ENCODE results near the gene DISC1. TPM values are rescaled to one million over a fixed set of nuclear protein-coding genes. Genes with fewer than 3 reads are reported as not detected.

The DISC1 gene
- total RNA-seq, 4 donors from 2014 or later: 7.1 to 33.4 (median 14.9) TPM

DNA sequence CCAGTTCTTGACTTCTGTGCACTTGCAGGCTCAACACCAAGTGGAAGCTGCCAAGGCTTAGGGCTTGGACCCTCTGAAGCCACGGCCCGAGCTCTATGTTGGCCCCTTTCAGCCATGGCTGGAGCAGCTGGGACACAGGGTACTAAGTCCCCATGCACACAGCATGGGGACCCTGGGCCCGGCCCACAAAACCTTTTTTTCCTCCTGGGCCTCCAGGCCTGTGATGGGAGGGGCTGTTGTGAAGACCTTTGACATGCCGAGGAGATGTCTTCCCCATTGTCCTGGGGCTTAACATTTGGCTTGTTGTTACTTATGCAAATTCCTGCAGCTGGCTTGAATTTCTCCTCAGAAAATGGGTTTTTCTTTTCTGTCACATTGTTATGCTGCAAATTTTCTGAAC lies 59.8 kb downstream of the DISC1 start:
- Histone ChIP-seq H3K27me3 (no peaks in the 10 kb centered on the region), H3K27ac (no peak overlapping the region), H3K9me3 (no peaks in the 10 kb centered on the region), H3K36me3 (no peaks in the 10 kb centered on the region), H3K4me3 (no peak overlapping the region), H3K4me1 (no peaks in the 10 kb centered on the region)
- no peak for DNase-seq
- TF ChIP-seq POLR2A (IDR thresholded peaks at IDR 0.05): no peak
- TF ChIP-seq CTCF (IDR thresholded peaks at IDR 0.05): no peak
- intact Hi-C loops (cut with DNase I; ENCODE audit: low total_unique reads): no loop called here

DNA sequence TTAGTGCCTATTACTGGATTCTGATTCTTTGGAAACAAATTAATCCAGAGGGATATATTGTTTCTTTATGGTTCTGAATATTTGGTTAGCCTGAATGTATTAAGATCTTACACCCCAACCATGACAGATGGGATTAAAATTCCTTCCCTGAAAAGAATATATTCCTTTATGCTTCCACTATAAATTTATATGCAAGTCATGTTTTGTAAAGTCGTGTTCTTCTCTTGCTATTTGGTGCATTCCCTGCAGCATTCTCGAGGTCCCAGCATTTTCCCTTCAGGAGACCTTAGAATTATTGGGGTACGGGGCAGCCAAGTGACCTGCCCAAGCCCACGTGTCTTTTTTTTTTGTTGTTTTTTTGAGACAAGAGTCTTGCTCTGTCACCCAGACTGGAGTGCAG lies 62.4 kb downstream of the DISC1 start:
- Histone ChIP-seq H3K9me3 (no peaks in the 10 kb centered on the region), H3K27me3 (no peaks in the 10 kb centered on the region), H3K4me1 (no peaks in the 10 kb centered on the region), H3K36me3 (no peaks in the 10 kb centered on the region), H3K4me3 (no peak overlapping the region), H3K27ac (no peak overlapping the region)
- TF ChIP-seq POLR2A (IDR thresholded peaks at IDR 0.05): no peak
- TF ChIP-seq CTCF (IDR thresholded peaks at IDR 0.05): no peak
- intact Hi-C loops (cut with DNase I; ENCODE audit: low total_unique reads): no loop called here
- no peak for DNase-seq

DNA sequence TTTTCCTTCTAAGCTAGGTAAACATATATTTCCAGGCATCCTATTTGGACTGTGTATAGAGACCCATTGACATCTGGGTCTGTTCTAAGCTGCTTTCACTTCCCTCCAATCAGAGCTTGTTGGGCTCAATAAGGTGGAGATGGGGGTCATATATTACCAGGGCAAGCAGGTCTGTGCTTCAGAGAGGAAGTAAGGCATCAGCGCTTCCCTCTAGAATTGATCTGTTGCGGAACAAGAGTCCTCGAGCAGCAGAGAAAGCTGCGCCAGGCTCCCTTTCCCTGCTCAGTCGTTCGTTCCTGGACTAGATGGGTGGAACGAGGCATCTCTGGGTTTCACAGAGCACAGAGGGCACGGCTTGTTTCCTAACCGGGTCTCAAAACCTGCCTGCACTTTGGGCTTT lies 63.5 kb downstream of the DISC1 start:
- no peak for DNase-seq
- H3K27ac ChIP-seq: no peak overlapping the region
- H3K9me3 ChIP-seq: no peaks in the 10 kb centered on the region
- H3K27me3 ChIP-seq: no peaks in the 10 kb centered on the region
- H3K4me3 ChIP-seq: no peak overlapping the region
- TF ChIP-seq CTCF (IDR thresholded peaks at IDR 0.05): no peak
- TF ChIP-seq POLR2A (IDR thresholded peaks at IDR 0.05): no peak
- intact Hi-C loops (cut with DNase I; ENCODE audit: low total_unique reads): no loop called here
- H3K4me1 ChIP-seq: no peaks in the 10 kb centered on the region
- H3K36me3 ChIP-seq: no peaks in the 10 kb centered on the region

- Histone ChIP-seq H3K36me3 (no peaks in the 10 kb centered on the region), H3K27ac (no peak overlapping the region), H3K4me1 (no peaks in the 10 kb centered on the region), H3K4me3 (no peak overlapping the region), H3K9me3 (no peaks in the 10 kb centered on the region), H3K27me3 (no peaks in the 10 kb centered on the region)
- DNase-seq: no peak
- TF ChIP-seq POLR2A (IDR thresholded peaks at IDR 0.05) (no peak), CTCF (IDR thresholded peaks at IDR 0.05) (no peak)
- intact Hi-C loops (cut with DNase I; ENCODE audit: low total_unique reads): no loop called here
Observed at GRCh38 chr1:231691618-231692259, 65.1 kb downstream of the DISC1 start.

DNA sequence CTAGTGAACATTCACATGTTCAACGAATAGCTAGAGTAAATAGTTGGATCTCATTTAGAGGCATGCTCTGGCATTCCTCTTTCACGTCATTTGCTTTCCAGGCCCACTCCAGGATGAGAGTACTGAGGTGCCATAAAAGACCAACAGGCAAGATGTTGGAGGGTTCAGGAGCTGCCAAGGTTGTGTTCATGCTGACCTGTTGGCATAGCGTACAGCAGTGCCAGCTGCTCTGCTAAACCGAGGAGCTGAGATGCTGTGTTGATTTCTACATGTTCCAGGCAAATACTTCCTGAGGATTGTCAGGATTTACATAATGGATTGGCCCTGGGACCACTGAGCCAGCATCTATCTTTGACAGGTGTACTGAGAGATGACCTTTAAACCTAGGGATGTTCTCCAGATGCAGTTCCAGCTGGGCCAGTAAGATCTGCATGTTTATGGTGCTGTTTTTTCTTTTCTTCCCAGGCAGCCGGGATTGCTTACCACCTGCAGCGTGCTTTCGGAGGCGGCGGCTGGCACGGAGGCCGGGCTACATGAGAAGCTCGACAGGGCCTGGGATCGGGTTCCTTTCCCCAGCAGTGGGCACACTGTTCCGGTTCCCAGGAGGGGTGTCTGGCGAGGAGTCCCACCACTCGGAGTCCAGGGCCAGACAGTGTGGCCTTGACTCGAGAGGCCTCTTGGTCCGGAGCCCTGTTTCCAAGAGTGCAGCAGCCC lies 66.9 kb downstream of the DISC1 start:
- no peak for DNase-seq
- Histone ChIP-seq H3K4me1 (no peaks in the 10 kb centered on the region), H3K27me3 (no peaks in the 10 kb centered on the region), H3K4me3 (no peak overlapping the region), H3K36me3 (no peaks in the 10 kb centered on the region), H3K9me3 (no peaks in the 10 kb centered on the region), H3K27ac (no peak overlapping the region)
- intact Hi-C loops (cut with DNase I; ENCODE audit: low total_unique reads): no loop called here
- TF ChIP-seq POLR2A (IDR thresholded peaks at IDR 0.05) (no peak), CTCF (IDR thresholded peaks at IDR 0.05) (no peak)

Data from uterus (tissue), 4 donors.